Stimulated activated CD4-positive, alpha-beta T cell treated with anti-CD3 and anti-CD28 coated beads, Interleukin-12 subunit alpha, Interleukin-12 subunit beta, amount 100 ng/mL, for 48 hours (primary cell): ENCODE measurements around the gene FRMD4A.

Experiments used
- DNase-seq, 3 donors: peaks; one replicate each; pipeline ENCODE4 v3.0.0-alpha.2; 2020; ENCODE audit warnings: low read depth in 2 of 3, low spot score in 1 of 3

FRMD4A gene

GRCh38 chr10:13660551-13660920, 670.2 kb downstream of the FRMD4A start:
- no peak for DNase-seq

GRCh38 chr10:13659887-13660550, 670.7 kb downstream of the FRMD4A start:
- DNase-seq = peak; percentile 42 to 57 (median 56)

GRCh38 chr10:13658871-13659685, 671.6 kb downstream of the FRMD4A start:
- no peak for DNase-seq

GRCh38 chr10:13658264-13658663, 672.5 kb downstream of the FRMD4A start:
- no peak for DNase-seq

- no peak for DNase-seq
Measured at GRCh38 chr10:13657101-13657680, 673.5 kb downstream of the FRMD4A start.

- DNase-seq = no peak
Measured at GRCh38 chr10:13656337-13657100, 674.2 kb downstream of the FRMD4A start.

- no peak for DNase-seq
Measured at GRCh38 chr10:13654846-13655245, 675.9 kb downstream of the FRMD4A start.

GRCh38 chr10:13654118-13654830, 676.5 kb downstream of the FRMD4A start:
- no peak for DNase-seq

GRCh38 chr10:13652860-13653259, 677.9 kb downstream of the FRMD4A start:
- DNase-seq = no peak

GRCh38 chr10:13651969-13652720, 678.6 kb downstream of the FRMD4A start:
- no peak for DNase-seq

- DNase-seq = no peak
Measured at GRCh38 chr10:13650961-13651360, 679.8 kb downstream of the FRMD4A start.

GRCh38 chr10:13649844-13650520, 680.7 kb downstream of the FRMD4A start:
- DNase-seq = no peak

GRCh38 chr10:13648425-13648824, 682.3 kb downstream of the FRMD4A start:
- no peak for DNase-seq

GRCh38 chr10:13644866-13645265, 685.9 kb downstream of the FRMD4A start:
- no peak for DNase-seq

GRCh38 chr10:13643016-13643415, 687.7 kb downstream of the FRMD4A start:
- no peak for DNase-seq

- DNase-seq = no peak
Measured at GRCh38 chr10:13642293-13642692, 688.4 kb downstream of the FRMD4A start.

GRCh38 chr10:13637894-13638293, 692.8 kb downstream of the FRMD4A start:
- DNase-seq = no peak

- no peak for DNase-seq
Measured at GRCh38 chr10:13637303-13637856, 693.3 kb downstream of the FRMD4A start.

- no peak for DNase-seq
Measured at GRCh38 chr10:13636776-13637175, 693.9 kb downstream of the FRMD4A start.
